H1 (cell line): Measurements from ENCODE around the gene PTCHD4. TPM values are rescaled to one million over a fixed set of nuclear protein-coding genes. Genes with fewer than 3 reads are reported as not detected.

ENCODE experiments used
- CTCF ChIA-PET: fragments of 300-600 bp; sonication (Branson Sonifier 250); formaldehyde crosslinking; loops from one replicate; lab custom pipeline; 2021; ENCODE audit not compliant: partially characterized antibody; lab: Charles Lee
- POLR2A ChIA-PET: fragments of 300-600 bp; sonication (Branson Sonifier 250); formaldehyde crosslinking; loops from one replicate; lab custom pipeline; 2021; ENCODE audit warnings: inconsistent platforms; ENCODE audit not compliant: partially characterized antibody; lab: Charles Lee
- DNase-seq, 2 experiments: peaks; one replicate each; pipeline versions ENCODE4 v3.0.0 to v3.0.0-alpha.2; 2010 to 2022; ENCODE audit warnings: low spot score in 2 of 2, low read depth in 1 of 2, mixed read lengths in 1 of 2
- FAIRE-seq: peaks from 2 replicates; lab custom pipeline; 2011; peaks lifted over from hg19 to GRCh38; lab: Jason Lieb, UNC
- H2AFZ ChIP-seq: 2 replicates; pipeline ENCODE4 v1.8.1; 2012; ENCODE audit warnings: low read length, inconsistent platforms
- H2AK5ac ChIP-seq: 2 replicates; pipeline ENCODE4 v1.6.1; 2013; ENCODE audit warnings: low read depth, low read length
- H2BK120ac ChIP-seq: replicated peaks from 2 replicates; pipeline ENCODE3; 2013; ENCODE audit warnings: low read depth, low read length, inconsistent platforms
- H2BK12ac ChIP-seq: 2 replicates; pipeline ENCODE4 v1.6.1; 2013; ENCODE audit warnings: low read depth, low read length
- H2BK15ac ChIP-seq: 2 replicates; pipeline ENCODE4 v1.6.1; 2013; ENCODE audit warnings: low read length
- H2BK20ac ChIP-seq: 2 replicates; pipeline ENCODE4 v1.6.1; 2013; ENCODE audit warnings: low read length
- H2BK5ac ChIP-seq: 2 replicates; pipeline ENCODE4 v1.6.1; 2013; ENCODE audit warnings: low read depth, low read length
- H3K14ac ChIP-seq: 2 replicates; pipeline ENCODE4 v1.6.1; 2013; ENCODE audit warnings: inconsistent platforms; ENCODE audit not compliant: insufficient read length
- H3K18ac ChIP-seq: 2 replicates; pipeline ENCODE4 v1.6.1; 2013; ENCODE audit warnings: low read length; ENCODE audit errors: extremely low read depth
- H3K23ac ChIP-seq: 2 replicates; pipeline ENCODE4 v1.6.1; 2013; ENCODE audit warnings: inconsistent platforms; ENCODE audit not compliant: insufficient read length
- H3K23me2 ChIP-seq: 2 replicates; pipeline ENCODE4 v1.6.1; 2013; ENCODE audit warnings: low read depth, low read length
- H3K27ac ChIP-seq: 2 replicates; pipeline ENCODE4 v1.6.1; 2011; ENCODE audit warnings: low read depth, low read length, inconsistent platforms
- H3K27me3 ChIP-seq, 4 experiments: replicated peaks in 1 of 4; 1 replicate in 1 of 4; 2 replicates in 3 of 4; pipeline versions ENCODE4 v1.6.1 to v1.8.1; 2011 to 2013; ENCODE audit warnings: low read length in 3 of 4, mild to moderate bottlenecking in 3 of 4, inconsistent platforms in 2 of 4, mixed read lengths in 2 of 4, moderate library complexity in 1 of 4; ENCODE audit not compliant: control insufficient read depth in 3 of 4, insufficient read depth in 3 of 4; ENCODE audit errors: extremely low read depth in 1 of 4
- H3K36me3 ChIP-seq, 4 experiments: 2 replicates each; pipeline versions ENCODE4 v1.6.1 to v1.8.1; 2011 to 2013; ENCODE audit warnings: mild to moderate bottlenecking in 4 of 4, low read length in 3 of 4, moderate library complexity in 2 of 4, control low read depth in 1 of 4, inconsistent platforms in 1 of 4; ENCODE audit not compliant: insufficient read depth in 4 of 4, control insufficient read depth in 2 of 4
- H3K4ac ChIP-seq: replicated peaks from 2 replicates; pipeline ENCODE3; 2013; ENCODE audit warnings: low read length, low read depth, mixed read lengths, inconsistent platforms; ENCODE audit not compliant: insufficient read length
- H3K4me1 ChIP-seq, 4 experiments: replicated peaks in 1 of 4; 1 replicate in 1 of 4; 2 replicates in 3 of 4; pipeline versions ENCODE4 v1.6.1 to v1.8.1; 2011 to 2013; ENCODE audit warnings: low read length in 3 of 4, inconsistent platforms in 2 of 4, mixed read lengths in 1 of 4; ENCODE audit not compliant: insufficient read depth in 4 of 4, control insufficient read depth in 3 of 4
- H3K4me2 ChIP-seq, 2 experiments: 2 replicates each; pipeline versions ENCODE4 v1.6.1 to v1.8.1; 2011 to 2013; ENCODE audit warnings: low read depth in 2 of 2, low read length in 2 of 2, control low read depth in 1 of 2, inconsistent platforms in 1 of 2, mild to moderate bottlenecking in 1 of 2; ENCODE audit not compliant: insufficient read depth in 1 of 2
- H3K4me3 ChIP-seq, 4 experiments: fragments of 200-600, 300-600 bp in 1 of 4; sonication (generic), shearing (Covaris generic), sonication (Bioruptor Twin) in 1 of 4; 2 replicates each; pipeline versions ENCODE4 v1.5.1 to v1.8.1; 2011 to 2016; ENCODE audit warnings: low read length in 4 of 4, low read depth in 3 of 4, control low read depth in 2 of 4, inconsistent platforms in 2 of 4, mild to moderate bottlenecking in 2 of 4, mixed read lengths in 1 of 4, moderate library complexity in 1 of 4; ENCODE audit not compliant: insufficient read depth in 2 of 4; ENCODE audit errors: extremely low read depth in 1 of 4
- H3K56ac ChIP-seq: replicated peaks from 2 replicates; pipeline ENCODE3; 2013; ENCODE audit warnings: low read depth, mild to moderate bottlenecking, mixed read lengths, low read length, inconsistent platforms; ENCODE audit not compliant: insufficient read length
- H3K79me1 ChIP-seq: 2 replicates; pipeline ENCODE4 v1.6.1; 2013; ENCODE audit warnings: low read depth, low read length, control low read depth
- H3K79me2 ChIP-seq, 2 experiments: 2 replicates each; pipeline versions ENCODE4 v1.6.1 to v1.8.1; 2012 to 2013; ENCODE audit warnings: low read length in 2 of 2, mild to moderate bottlenecking in 2 of 2, inconsistent platforms in 1 of 2; ENCODE audit not compliant: insufficient read depth in 2 of 2, control insufficient read depth in 1 of 2
- H3K9ac ChIP-seq, 4 experiments: replicated peaks in 1 of 4; 1 replicate in 1 of 4; 2 replicates in 3 of 4; pipeline versions ENCODE4 v1.6.1 to v1.8.1; 2011 to 2013; ENCODE audit warnings: low read depth in 3 of 4, low read length in 3 of 4, control low read depth in 2 of 4, mild to moderate bottlenecking in 2 of 4, moderate library complexity in 2 of 4, inconsistent platforms in 1 of 4; ENCODE audit errors: extremely low read depth in 1 of 4
- H3K9me3 ChIP-seq, 2 experiments: 2 replicates each; pipeline versions ENCODE4 v1.6.1 to v1.8.1; 2012 to 2013; ENCODE audit warnings: mild to moderate bottlenecking in 2 of 2, moderate library complexity in 2 of 2, control low read depth in 1 of 2, inconsistent platforms in 1 of 2, low read depth in 1 of 2, low read length in 1 of 2, mixed read lengths in 1 of 2; ENCODE audit not compliant: insufficient read depth in 2 of 2
- H4K20me1 ChIP-seq, 2 experiments: replicated peaks in 1 of 2; 2 replicates each; pipeline versions ENCODE3 to v1.8.1; 2011 to 2013; ENCODE audit warnings: inconsistent platforms in 2 of 2, low read length in 2 of 2, mild to moderate bottlenecking in 1 of 2; ENCODE audit not compliant: insufficient read depth in 2 of 2, control insufficient read depth in 1 of 2
- H4K5ac ChIP-seq: 2 replicates; pipeline ENCODE4 v1.6.1; 2013; ENCODE audit warnings: low read length, low read depth, mixed read lengths, inconsistent platforms; ENCODE audit not compliant: insufficient read length
- H4K8ac ChIP-seq: 2 replicates; pipeline ENCODE4 v1.8.0; 2013; ENCODE audit warnings: mild to moderate bottlenecking, moderate library complexity, low read length, inconsistent platforms; ENCODE audit not compliant: insufficient read depth; ENCODE audit errors: extremely low read depth
- H4K91ac ChIP-seq: replicated peaks from 2 replicates; pipeline ENCODE3; 2013; ENCODE audit warnings: low read length, mixed read lengths, inconsistent platforms; ENCODE audit not compliant: insufficient read length
- CBX8 ChIP-seq: fragments of 300-800, 300-1000 bp; sonication (generic); IDR thresholded peaks from 2 replicates; pipeline ENCODE4 v1.7.1; 2016; ENCODE audit warnings: low read depth, low read length, borderline replicate concordance
- CEBPB ChIP-seq: IDR thresholded peaks from 2 replicates; pipeline ENCODE4 v1.6.1; 2012; ENCODE audit warnings: low read depth, low read length
- CHD2 ChIP-seq: IDR thresholded peaks from 2 replicates; pipeline ENCODE4 v1.6.1; 2012; ENCODE audit warnings: low read length, improper control_type of control experiment
- EGR1 ChIP-seq: IDR thresholded peaks from 2 replicates; pipeline ENCODE4 v1.6.1; 2011; ENCODE audit warnings: low read depth, low read length, borderline replicate concordance
- GTF2F1 ChIP-seq: IDR thresholded peaks from 2 replicates; pipeline ENCODE4 v1.6.1; 2012; ENCODE audit warnings: low read depth, low read length, improper control_type of control experiment, borderline replicate concordance
- HDAC6 ChIP-seq: IDR thresholded peaks from one replicate; pipeline ENCODE4 v1.7.1; 2012; ENCODE audit warnings: low read depth, mild to moderate bottlenecking, inconsistent platforms, low read length, moderate library complexity
- KDM4A ChIP-seq: IDR thresholded peaks from one replicate; pipeline ENCODE4 v1.7.1; 2012; ENCODE audit warnings: low read depth, mild to moderate bottlenecking, moderate library complexity, low read length, inconsistent platforms; ENCODE audit not compliant: severe bottlenecking
- POLR2A ChIP-seq, 2 experiments: IDR thresholded peaks; 1 replicate in 1 of 2; 2 replicates in 1 of 2; pipeline ENCODE4 v1.6.1; 2011; ENCODE audit warnings: low read depth in 2 of 2, low read length in 2 of 2, mild to moderate bottlenecking in 2 of 2; ENCODE audit errors: control extremely low read depth in 1 of 2
- POLR2AphosphoS5 ChIP-seq: IDR thresholded peaks from 2 replicates; pipeline ENCODE4 v1.6.1; 2011; ENCODE audit warnings: low read depth, low read length
- POU5F1 ChIP-seq: IDR thresholded peaks from 2 replicates; pipeline ENCODE4 v1.6.1; 2011; ENCODE audit warnings: low read depth, mild to moderate bottlenecking, low read length, moderate library complexity
- RBBP5 ChIP-seq: IDR thresholded peaks from 2 replicates; pipeline ENCODE4 v1.7.1; 2012; ENCODE audit warnings: low read depth, mild to moderate bottlenecking, inconsistent platforms, low read length, moderate library complexity, borderline replicate concordance
- RFX5 ChIP-seq: IDR thresholded peaks from 2 replicates; pipeline ENCODE4 v1.6.1; 2011; ENCODE audit warnings: low read depth, low read length, improper control_type of control experiment, borderline replicate concordance
- SIX5 ChIP-seq: IDR thresholded peaks from 2 replicates; pipeline ENCODE4 v1.6.1; 2011; ENCODE audit warnings: mild to moderate bottlenecking, low read depth, low read length
- SP2 ChIP-seq: IDR thresholded peaks from 2 replicates; pipeline ENCODE4 v1.6.1; 2012; ENCODE audit warnings: mild to moderate bottlenecking, low read length, inconsistent platforms
- TCF12 ChIP-seq: IDR thresholded peaks from 2 replicates; pipeline ENCODE4 v1.6.1; 2011; ENCODE audit warnings: low read depth, mild to moderate bottlenecking, low read length
- WGBS, 2 experiments: shearing (Covaris generic) in 1 of 2; methylation state at CpG; one replicate each; pipeline versions ENCODE4 v1.1.6 to v1.1.7; 2013 to 2015; ENCODE audit warnings: low lambda C conversion rate in 2 of 2, mixed read lengths in 2 of 2, inconsistent platforms in 1 of 2, low coverage in 1 of 2, missing lambda C conversion rate in 1 of 2; ENCODE audit not compliant: insufficient replicate concordance in 2 of 2, insufficient coverage in 1 of 2, insufficient read length in 1 of 2; ENCODE audit errors: extremely low coverage in 1 of 2, missing lambda C conversion rate in 1 of 2; 5-methylcytosine and 5-hydroxymethylcytosine counted together
- polyA plus RNA-seq, 7 experiments: library from polyadenylated mRNA; depleted of rRNA in 3 of 7; stranded (reverse) in 5 of 7; unstranded in 2 of 7; fragments of >200 nt in 5 of 7; fragments of 200-250 nt in 2 of 7; gene quantifications; 1 replicate in 5 of 7; 2 replicates in 1 of 7; 4 replicates in 1 of 7; pipeline versions ENCODE4 v1.2.1 to v1.2.3, GENCODE V29; 2011 to 2013; ENCODE audit warnings: missing spikeins in 2 of 7, mixed read lengths in 2 of 7
- total RNA-seq: library from RNA; stranded (reverse); fragmentation: NEBNext Ultra II Directional; extraction: Animal tissue kit (Norgen Biotek cat#: 25700); gene quantifications from 2 replicates; pipeline ENCODE4 v1.2.1, GENCODE V29; 2021
- TF ChIP-seq, protein P1 (sequence below): IDR thresholded peaks from 2 replicates; pipeline ENCODE4 v1.6.1; 2011; ENCODE audit warnings: low read depth, mild to moderate bottlenecking, low read length; ENCODE audit not compliant: insufficient read depth

PTCHD4 gene
- total and polyA plus RNA-seq, 2 of the 8 experiments (the other 6 are each of a cell fraction or from before 2014, with no cell fraction given), result 0.17 to 0.37 TPM

DNA sequence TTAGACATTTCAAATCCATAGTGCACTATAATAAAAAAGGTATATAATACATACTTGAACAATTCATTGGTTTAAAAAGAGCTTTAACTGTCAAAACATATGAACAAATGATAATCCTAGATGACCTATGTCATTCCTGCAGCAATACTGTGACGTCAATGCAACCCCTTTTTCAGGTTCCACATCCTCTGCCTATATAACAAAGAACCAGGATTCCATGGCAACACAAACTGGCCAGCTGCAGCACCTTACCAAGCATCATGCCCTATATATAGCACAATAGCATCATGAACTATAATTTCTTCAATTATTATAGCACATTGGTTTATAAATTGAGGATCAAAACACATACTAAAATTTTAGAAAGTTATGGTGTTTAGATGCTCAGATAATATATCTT lies 578 bp upstream of the PTCHD4 start:
- no peak overlapping the region for H3K56ac ChIP-seq
- H2BK5ac ChIP-seq, result no peak overlapping the region
- no peak overlapping the region for H4K8ac ChIP-seq
- DNase-seq (no peak), FAIRE-seq (no peak)
- no peak overlapping the region; a peak in 1 of 4 replicates for H3K4me2 ChIP-seq
- H3K9ac ChIP-seq, result no peak overlapping the region
- H3K27me3 ChIP-seq, result no peaks in the 10 kb centered on the region
- ChIA-PET CTCF (interaction anchor here (0.8 kb wide), 1 partner anchor 324 kb away, joined by 3 read pairs; no protein-coding TSS in a partner anchor), POLR2A (no interaction called here)
- H3K27ac ChIP-seq, result no peak overlapping the region
- WGBS, 2 experiments, result 67% methylated on average over 1 of the region's 1 CpG; no CpG with 5 or more reads in 1 of the 2 experiments
- peaks cover 0 to 23% of the 10 kb centered on the region in 2 experiments; a peak in 2 of 4 replicates for H3K79me2 ChIP-seq
- no peaks in the 10 kb centered on the region for H3K79me1 ChIP-seq
- H3K9me3 ChIP-seq, result no peaks in the 10 kb centered on the region
- no peaks in the 10 kb centered on the region for H3K23me2 ChIP-seq
- no peak overlapping the region for H3K18ac ChIP-seq
- H3K4me1 ChIP-seq, result peaks cover 0 to 8% (median 1%) of the 10 kb centered on the region in 4 experiments; a peak in 2 of 7 replicates
- no peak overlapping the region for H2AFZ ChIP-seq
- H2BK12ac ChIP-seq, result no peak overlapping the region
- H3K36me3 ChIP-seq, result no peaks in the 10 kb centered on the region
- no peak overlapping the region for H4K91ac ChIP-seq
- H3K4me3 ChIP-seq, result no peak overlapping the region; a peak in 1 of 8 replicates
- H2BK20ac ChIP-seq, result no peak overlapping the region
- no peak overlapping the region for H2AK5ac ChIP-seq
- H2BK120ac ChIP-seq, result peak overlapping the region; percentile 8
- no peak overlapping the region for H3K23ac ChIP-seq
- peak overlapping the region; percentile 13 for H4K5ac ChIP-seq
- no peak overlapping the region for H2BK15ac ChIP-seq
- H4K20me1 ChIP-seq, result no peaks in the 10 kb centered on the region
- H3K14ac ChIP-seq, result no peak overlapping the region
- peak overlapping the region; percentile 11 for H3K4ac ChIP-seq
- TF ChIP-seq, protein P1, sequence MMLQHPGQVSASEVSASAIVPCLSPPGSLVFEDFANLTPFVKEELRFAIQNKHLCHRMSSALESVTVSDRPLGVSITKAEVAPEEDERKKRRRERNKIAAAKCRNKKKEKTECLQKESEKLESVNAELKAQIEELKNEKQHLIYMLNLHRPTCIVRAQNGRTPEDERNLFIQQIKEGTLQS, result no peak
- TF ChIP-seq RFX5 (no peak), RBBP5 (no peak), CHD2 (no peak), POU5F1 (no peak), SIX5 (no peak), CEBPB (no peak), GTF2F1 (no peak), SP2 (no peak), KDM4A (no peak), HDAC6 (no peak), EGR1 (no peak), POLR2A (IDR thresholded peaks at IDR 0.05; ENCODE audit: control extremely low read depth in 1 of 2, low read depth in 2 of 2, low read length in 2 of 2) (no peak), TCF12 (no peak), POLR2AphosphoS5 (no peak), CBX8 (no peak)
